HG03442 (cell line): ENCODE results near the gene SH3BP5.

Source experiments
- ATAC-seq: cut with Tn5 transposase; IDR thresholded peaks from one replicate; pipeline ENCODE4 v1.9.1; 2021; ENCODE audit warnings: mild to moderate bottlenecking, moderate library complexity; ENCODE audit not compliant: unreplicated experiment

SH3BP5 gene

DNA sequence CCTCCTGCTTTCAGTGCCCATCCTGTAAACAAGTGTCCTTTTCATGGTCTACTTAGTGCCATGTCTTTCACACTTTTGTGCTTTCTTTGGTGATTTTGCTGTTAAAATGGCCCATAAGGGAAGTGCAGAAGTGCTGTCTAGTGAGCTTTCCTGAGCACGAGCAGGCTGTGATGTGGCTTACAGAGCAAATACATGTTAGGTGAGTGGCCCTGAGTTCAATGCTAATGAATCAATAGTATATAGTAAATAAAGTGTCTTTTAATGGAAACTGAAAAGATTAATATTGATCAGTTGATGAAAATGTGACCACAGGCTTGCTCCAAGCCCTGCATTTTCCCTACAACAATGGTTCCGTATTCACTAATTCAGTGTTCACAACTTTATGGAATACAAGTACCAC lies 5.7 kb downstream of the SH3BP5 start:
- ATAC-seq = no peak

DNA sequence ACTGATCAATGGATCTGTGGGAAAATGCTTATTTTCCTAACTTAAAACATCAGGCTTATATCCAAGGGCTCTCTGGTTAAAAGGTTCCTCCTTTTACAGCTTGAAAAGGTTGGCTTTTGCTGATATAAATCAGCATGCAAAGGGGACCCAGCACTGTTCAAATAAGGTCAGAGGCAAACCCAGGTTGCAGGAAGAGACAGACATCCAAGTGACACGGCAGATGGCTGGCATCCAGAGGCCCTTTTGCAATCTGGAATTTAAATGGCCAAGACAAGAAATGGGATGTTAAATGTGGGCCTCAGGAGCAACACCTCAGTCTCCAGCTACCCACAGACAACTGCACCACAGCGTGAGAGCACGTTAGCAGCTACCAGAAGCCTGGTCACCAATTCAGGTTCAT lies 6.3 kb downstream of the SH3BP5 start:
- no peak for ATAC-seq

DNA sequence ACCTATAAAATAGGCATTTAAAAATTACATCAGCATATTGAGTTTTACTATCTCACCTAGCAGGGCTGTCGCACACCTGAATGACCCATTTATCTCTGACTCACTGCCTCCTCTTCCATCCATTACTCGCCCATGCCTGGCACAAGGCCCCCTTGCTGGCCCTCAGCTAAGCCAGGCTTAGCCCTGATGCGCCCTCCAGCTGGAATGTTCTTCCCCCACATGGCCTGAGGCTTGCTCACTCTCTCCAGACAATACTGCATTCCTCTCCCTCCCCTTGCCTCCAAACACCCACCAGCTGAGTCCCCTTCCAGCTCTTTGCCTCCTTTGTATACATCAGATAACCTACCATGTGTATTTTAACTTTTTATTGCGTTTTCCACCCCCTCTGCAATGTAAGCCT lies 7.2 kb downstream of the SH3BP5 start:
- ATAC-seq = no peak

DNA sequence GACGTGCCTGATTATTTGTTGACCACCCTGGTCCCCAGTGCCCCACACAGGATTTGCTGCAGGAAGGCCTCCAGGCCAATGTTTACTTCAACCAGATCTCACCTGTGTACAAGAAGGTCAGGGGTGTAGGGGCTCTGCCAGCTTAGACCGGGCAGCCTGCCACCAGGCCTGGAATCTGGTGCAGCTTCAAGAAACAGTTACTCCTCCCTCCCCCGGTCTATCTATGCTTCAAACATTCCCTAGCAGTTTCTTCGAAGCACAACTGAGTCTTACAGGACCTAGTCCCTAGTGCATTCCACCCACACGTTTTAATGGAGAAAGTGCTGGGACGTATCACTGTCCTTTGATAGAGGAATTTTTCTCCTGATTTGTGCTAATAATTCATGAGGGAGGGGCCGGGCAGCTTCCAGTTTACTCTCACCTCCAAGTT lies 8.0 kb downstream of the SH3BP5 start:
- ATAC-seq = no peak

DNA sequence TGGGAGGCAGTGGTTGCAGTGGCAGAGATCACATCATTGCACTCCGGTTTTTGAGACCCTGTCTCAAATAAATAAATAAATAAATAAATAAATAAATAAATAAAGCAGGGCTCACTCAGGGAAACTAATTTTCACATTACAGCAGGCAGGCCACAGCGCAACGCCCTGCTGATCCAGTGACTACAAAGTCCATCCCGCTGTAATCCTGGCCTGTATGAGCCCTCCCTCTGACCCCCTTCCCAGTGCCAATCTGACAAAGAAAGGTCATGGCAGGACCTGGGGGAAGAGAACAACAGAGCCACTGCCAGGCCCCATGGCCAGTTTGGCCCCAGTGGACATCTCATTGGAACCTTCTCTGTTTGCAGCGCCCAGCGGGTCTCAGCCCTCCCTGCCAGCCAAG lies 9.3 kb downstream of the SH3BP5 start:
- no peak for ATAC-seq

DNA sequence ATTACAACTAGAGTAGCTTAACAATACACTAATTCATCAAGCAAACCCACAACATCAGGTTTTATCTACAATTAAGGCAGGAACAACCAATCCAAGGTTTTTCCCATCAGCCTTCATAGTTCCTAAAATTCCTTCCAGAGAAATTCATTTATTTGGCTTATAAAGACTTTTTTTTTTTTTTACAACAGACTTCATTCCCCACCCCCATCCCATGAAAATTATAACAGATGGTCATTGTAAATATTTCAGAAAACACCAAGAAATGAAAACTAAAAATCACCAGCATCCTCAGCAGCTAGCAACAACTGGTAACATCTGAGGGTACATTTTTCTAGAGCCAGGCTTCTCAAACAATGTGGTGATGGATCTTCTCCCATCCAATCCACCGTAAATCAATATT lies 11.0 kb downstream of the SH3BP5 start:
- ATAC-seq = no peak

DNA sequence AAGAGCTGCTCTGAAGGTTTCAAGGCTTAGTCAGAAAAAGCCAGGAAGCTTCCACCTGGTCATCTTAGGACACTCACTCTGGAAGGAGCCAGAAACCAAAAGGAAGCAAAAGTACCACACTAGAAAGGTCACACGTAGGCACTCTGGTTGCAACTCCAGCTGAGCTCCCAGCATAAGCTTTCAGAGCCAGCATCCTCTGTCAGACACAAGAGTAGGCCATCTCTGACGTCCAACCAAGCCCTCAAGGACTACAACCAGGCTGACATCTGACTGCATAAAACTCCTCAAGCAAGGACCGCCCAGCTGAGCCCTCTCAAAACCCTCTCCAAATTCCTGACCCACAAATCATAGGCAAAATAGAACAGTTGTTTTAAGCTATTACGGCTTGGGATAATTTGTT lies 12.8 kb downstream of the SH3BP5 start:
- ATAC-seq = no peak

DNA sequence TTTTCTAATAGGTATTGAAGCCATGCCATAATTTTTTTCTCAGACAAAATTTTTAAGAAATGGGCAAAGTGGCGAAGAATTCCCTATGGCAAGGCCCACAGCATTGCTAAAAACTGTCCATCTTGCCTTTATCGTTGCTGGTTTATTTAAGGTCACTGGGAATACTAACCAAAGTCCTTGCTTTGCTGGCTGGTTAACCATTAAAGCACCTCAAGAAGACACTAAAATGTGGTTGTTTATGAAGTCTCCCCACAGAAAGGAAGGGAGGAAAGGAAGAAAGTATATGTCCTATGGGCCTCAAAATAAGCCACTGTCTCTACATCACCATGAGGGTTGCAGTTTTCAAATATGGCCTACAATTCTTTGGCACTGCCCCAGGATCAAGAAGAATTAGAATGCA lies 13.2 kb downstream of the SH3BP5 start:
- ATAC-seq = no peak

DNA sequence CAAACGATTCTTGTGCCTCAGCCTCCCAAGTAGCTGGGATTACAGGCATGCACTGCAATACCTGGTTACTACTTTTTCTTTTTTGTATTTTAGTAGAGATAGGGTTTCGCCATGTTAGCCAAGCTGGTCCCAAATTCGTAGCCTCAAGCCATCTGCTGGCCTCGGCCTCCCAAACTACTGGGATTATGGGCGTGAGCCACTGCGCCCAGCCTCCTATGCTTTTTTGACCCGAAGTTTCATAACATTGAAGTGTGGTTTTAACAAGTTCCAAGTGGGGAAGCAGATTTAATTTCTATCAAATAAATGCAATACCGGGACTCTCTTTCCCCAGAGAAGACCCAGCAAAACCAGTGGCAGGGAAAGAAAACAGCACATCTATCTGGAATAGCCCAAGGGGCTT lies 13.7 kb downstream of the SH3BP5 start:
- ATAC-seq = no peak

DNA sequence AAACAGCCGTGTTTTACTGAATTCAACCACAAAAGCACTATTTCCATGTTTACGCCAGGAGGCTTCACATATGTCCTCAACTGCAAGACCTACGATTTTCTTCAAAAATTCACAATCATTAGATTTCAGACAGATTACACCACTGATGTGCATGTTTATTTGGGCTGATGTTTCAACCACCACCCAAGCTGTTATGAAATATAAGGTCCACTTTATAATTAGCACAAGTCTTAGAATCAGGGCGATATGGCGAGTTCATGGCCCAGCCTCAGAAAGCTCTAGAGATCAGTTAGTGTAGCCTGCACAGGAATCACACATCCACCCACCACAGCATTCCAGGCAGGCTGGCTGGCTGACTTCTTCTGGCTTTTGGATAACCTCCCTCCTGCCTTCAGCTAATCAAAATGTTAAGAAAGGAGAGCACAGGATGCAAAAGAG lies 15.4 kb downstream of the SH3BP5 start:
- ATAC-seq = no peak

DNA sequence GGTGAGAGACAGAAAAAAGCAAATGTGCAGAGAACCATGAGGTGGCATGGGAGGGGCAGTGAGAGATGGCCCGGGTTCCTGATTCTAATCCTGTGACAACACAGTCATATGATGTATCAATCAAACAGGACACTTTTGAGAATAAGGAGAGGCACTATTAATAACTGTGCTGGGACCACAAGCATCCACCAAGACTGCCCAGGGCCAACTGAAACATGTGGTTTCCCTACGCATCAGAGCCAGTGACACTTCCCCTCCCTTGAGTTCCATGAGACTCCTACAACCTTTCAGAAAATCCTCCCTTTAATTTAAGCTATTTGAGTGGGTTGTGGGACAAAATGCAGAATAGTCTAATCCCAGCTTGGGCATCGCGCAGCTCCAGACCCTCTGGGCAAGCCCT lies 17.4 kb downstream of the SH3BP5 start:
- no peak for ATAC-seq

DNA sequence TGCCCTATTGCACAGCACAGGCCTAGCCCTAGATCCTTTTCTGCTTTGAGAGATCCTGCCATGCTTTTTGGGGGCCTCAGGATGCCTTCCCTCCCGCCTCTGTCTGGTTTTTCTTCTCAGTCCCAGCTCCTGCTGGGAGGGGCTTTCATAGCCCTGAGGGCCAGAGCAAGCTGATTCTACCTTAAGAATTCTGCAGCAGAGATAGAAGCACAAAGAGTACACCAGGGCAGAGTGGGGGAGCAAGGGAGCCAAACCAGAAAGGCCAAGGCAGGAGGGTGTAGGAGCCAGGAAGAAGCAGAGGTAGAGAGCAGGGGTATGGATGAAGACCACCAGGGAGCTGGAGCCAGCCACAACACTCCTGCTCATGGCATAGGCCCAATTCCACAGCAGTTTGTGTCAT lies 18.1 kb downstream of the SH3BP5 start:
- no peak for ATAC-seq

DNA sequence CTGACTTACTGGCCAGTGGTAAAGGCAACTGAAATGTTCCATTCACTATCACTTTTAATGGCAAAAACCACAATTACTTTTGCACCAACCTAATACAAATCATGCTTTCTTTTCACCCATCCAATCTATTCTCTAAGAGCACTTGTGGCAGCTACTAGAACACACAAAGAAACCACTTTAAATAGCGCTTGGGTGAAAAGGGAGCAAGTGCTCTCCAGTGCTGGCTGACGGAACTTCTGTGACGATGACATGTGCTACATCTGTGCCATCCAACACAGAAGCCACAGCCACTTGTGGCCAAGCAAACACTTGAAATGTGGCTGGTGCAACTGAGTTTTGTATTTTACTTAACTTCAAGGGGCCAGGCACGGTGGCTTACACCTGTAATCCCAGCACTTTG lies 18.9 kb downstream of the SH3BP5 start:
- ATAC-seq = no peak

DNA sequence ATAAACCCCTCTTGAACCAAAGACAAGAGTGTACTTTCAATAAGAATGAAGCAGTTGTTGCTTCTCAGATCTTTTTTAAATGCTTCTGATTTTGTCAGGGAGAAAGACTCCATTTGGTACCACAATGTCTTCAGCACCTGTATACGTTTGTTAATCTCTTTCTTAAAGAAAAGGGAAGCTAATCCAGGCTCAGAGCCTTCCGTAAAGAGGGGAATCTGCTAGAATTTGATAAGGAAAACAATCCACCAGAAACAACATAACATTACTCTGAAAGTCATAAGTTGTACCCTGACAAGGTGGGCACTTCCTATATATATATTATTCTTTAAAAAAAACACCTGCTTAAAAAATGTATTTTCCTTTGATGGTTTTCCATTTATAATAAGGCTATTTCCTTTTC lies 19.8 kb downstream of the SH3BP5 start:
- ATAC-seq = no peak

DNA sequence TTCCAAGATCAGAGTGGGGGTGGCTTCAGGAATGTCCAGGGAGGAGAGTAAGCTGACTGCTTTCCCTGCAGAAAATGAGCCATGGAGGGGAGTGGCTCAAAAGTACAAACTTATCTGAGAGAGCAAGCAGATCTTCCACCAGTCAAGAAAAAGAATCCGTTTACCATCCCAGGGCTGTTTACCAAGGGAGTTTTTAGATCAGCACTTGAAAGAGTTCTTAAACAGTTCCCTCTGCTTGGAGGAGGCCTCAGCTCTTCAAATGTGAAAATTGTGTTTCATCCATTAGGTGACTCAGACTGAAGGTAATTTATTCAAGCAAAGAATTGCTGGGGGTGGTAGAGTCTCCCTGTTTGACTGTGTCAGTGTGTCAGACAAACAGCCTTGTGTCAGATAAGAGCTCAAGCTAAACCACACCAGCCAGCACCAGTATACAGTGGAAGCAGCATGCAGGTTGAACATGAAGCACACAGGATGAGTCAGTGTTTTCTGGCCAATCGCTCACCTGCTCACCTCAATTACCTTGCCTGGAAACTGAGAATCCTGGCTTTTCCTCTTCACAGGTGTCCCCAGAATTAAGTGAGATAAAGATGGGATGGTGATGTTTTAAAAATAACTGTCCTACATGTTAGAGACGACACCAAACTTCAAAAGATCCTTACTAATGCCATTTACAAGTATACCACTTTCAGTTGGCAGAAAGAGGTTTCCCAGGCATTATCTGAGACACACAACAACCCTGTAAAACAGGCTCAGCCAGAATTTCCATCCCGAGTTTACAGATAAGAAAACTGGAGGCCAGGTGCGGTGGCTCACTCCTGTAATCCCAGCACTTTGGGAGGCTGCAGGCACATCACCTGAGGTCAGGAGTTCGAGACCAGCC lies 21.7 kb downstream of the SH3BP5 start:
- peak; percentile 82 for ATAC-seq

DNA sequence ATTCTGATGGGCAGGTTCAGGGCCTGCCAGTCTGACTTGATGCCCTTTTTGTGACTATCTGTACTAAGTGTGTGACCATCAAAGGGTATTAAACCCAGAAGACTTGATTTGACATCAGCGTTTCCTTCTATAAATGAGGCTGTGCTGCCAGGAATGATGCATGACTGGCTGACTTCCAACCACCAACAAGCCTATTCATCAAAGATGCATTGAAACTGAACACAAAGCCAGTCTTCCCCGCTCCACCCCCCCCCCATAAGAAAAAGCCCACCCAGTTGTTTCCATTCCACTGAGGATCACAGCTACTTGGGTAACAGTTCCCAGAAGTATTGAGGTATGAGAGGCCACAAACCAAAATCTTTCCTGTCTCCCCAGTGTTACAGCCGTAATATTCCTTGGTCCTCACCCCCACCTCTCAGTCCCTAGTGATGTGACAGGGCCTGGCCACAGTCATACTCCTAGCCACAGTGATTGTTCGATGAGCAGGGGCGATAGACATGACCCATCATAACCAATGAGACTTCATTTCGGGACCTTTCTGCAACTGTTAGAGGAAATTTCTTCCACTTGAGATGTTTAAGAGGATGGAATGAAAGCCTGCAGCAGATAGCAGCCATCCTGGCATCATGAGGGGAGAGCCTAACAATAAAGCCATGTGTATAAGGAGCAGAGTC lies 22.6 kb downstream of the SH3BP5 start:
- no peak for ATAC-seq

DNA sequence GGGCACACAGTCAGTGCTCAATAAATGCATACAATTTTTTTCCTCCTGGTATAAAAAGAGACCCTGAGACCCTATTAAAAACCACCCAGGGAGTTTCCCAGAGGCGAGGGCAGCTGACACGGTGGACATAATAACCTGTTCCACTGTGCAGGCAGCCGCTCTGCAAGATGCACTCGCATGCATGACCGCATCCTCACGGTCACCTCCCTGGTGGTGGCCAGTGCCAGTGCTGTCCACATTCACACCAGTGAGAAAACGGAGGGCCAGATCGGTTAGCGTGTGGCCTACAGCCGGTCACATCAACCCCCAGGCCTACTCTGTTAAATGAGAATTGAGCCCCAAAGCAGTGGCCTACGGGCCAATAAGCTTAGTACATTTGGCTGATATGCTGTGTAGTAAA lies 24.8 kb downstream of the SH3BP5 start:
- no peak for ATAC-seq

DNA sequence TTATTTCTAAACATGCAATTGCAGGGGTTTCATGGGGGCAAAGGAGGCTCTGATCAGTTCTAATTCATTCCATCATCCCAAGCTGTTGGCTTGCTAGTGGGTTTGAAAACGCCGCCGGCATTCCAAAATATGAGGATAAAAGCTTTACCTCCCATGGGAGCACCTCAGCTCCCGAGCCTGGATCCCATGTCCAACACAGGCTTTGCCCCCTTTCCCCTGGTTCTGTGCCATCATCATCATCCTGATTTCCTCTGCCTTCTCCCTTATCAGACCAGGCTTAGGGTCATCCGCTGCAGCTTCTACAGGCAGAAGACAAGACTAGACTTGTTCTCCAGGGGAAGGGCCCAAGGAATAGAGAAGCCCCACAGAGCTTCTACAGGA lies 25.4 kb downstream of the SH3BP5 start:
- no peak for ATAC-seq

DNA sequence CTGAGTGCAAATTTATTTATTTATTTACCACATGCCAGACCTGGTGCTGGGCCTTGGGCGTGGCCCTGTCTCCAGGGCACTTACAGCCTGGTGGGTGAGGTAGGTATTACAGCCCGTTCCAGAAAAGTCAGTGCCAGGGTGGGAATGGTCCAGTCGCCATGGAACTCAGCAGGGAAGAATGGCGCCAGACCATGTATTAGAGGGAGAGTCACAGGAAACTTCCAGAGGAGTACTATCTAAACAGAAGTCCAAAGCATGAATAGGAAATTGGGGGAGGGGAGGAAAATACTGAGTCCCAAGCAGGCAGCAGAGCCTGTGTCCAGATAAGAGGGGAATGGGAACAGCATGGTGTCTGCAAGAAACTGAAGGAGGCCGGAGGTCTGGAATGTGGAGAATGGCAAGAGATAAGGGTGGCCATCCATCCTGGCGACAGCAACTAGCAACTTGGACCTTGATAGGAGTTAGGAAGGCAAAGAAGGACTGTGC lies 27.0 kb downstream of the SH3BP5 start:
- ATAC-seq = no peak

DNA sequence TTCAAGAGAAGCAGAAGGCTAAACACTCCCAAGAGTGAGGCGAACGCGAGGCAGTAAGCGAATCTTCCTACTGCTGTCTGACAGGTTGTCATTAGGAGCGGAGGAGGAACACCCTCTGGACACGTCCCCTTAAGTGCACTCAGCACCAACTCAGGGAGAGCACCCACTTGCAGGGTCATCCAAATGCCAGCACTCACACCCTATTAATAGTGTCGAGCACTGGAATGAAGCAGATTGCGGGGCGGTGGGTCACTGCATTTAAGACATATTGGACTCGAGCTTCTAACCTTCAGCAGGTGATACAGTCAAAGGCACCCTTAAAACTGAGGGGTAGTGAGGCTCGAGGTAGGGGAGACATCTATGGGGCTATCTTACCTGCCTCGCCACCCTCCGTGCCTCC lies 28.7 kb downstream of the SH3BP5 start:
- no peak for ATAC-seq

DNA sequence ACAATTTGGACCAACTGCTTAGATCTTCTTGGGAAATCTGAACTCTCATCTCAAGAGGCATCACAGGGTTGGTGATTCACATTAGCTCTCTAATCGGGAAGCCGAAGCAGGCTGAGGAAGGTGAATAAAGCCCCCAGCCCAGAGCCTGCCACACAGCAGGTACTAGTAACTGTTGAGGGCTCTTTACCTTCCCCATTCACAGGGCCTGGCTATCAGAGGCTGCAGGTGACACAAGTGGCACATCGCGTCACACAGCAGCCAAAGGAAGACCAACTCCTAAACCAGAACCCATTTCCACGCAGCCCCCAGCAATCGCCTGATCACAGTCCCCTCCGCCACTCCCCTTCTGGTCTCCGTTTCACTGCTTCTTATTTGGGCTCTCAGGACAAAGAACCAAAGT lies 29.2 kb downstream of the SH3BP5 start:
- ATAC-seq = no peak

DNA sequence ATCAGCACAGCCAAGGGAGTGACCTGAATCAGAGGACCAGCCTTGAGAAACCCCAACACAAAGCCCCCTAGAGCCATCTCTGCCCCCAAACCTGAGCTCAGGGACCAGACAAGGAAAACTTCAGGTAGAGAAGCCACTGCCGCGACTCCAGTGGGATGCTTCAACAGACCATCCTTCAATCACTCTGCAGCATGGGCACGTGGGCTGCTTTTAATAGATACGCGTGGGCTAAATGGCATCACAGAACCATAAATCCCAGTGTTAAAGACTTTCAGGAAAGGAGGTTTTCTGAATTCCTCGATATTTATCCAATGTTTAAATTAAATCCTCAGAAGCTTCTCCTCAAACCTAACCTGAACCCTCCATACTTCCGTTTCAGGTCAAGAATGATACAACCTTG lies 30.6 kb downstream of the SH3BP5 start:
- ATAC-seq = no peak
